Activated CD4-positive, alpha-beta T cell treated with anti-CD3 and anti-CD28 coated beads, Interleukin-2, amount 10 ng/mL, durations not matched to agents 7 days and 5 days (primary cell): Measurements from ENCODE around the gene ZNF17. TPM values are rescaled to one million over a fixed set of nuclear protein-coding genes. Genes with fewer than 3 reads are reported as not detected.
A peak's percentile ranks its signal among the peaks of the same experiment; 100 is the strongest.

ENCODE experiments used
- CTCF ChIA-PET: fragments of 350-600 bp; sonication (Branson Sonifier 250); formaldehyde crosslinking; loops from one replicate; lab custom pipeline; 2021; ENCODE audit warnings: antibody characterized with exemption; lab: Charles Lee
- POLR2A ChIA-PET: fragments of 350-600 bp; sonication (Branson Sonifier 250); formaldehyde crosslinking; loops from one replicate; lab custom pipeline; 2021; ENCODE audit warnings: antibody characterized with exemption; lab: Charles Lee
- DNase-seq: peaks from one replicate; pipeline ENCODE4 v3.0.0-alpha.2; 2020
- H3K27ac Mint-ChIP-seq: one replicate; pipeline ENCODE4 v1.8.0; 2021; ENCODE audit warnings: mild to moderate bottlenecking, moderate library complexity, mixed read lengths
- H3K27me3 Mint-ChIP-seq: one replicate; pipeline ENCODE4 v1.8.0; 2021; ENCODE audit warnings: mixed read lengths
- H3K36me3 Mint-ChIP-seq: one replicate; pipeline ENCODE4 v1.8.0; 2021; ENCODE audit warnings: low read depth, mixed read lengths
- H3K4me1 Mint-ChIP-seq: one replicate; pipeline ENCODE4 v1.8.0; 2021; ENCODE audit warnings: mixed read lengths
- H3K4me3 Mint-ChIP-seq: one replicate; pipeline ENCODE4 v1.8.0; 2021; ENCODE audit warnings: mild to moderate bottlenecking, moderate library complexity, mixed read lengths
- H3K9me3 Mint-ChIP-seq: one replicate; pipeline ENCODE4 v1.8.0; 2021; ENCODE audit warnings: mixed read lengths
- total RNA-seq, 2 experiments: library from RNA; stranded (reverse); gene quantifications; one replicate each; pipeline ENCODE4 v1.2.3, GENCODE V29; 2021

ZNF17 gene
- total RNA-seq, 2 experiments from 2014 or later: 14.3 to 15.7 TPM

DNA sequence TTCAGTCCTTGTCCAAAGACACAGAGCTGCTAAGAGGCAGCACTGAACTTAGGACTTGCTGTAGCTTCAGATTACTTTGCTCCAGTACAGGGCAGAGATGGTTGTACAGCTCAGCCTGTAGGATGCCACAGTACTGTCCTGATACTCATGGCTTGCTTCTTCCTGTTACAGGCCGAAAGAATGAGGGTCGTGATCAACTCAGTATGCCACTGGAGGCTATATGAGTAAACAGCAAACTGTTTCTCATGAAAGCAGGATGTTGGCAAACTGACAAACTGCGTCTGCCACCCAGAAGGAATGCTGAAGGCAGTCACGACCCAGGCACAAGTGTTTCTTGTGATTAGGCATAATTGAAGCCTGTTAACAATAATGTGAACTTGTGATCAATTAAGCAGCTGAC lies 27.0 kb downstream of the ZNF17 start:
- CTCF ChIA-PET: interaction anchor here (0.6 kb wide), 1 partner anchor 327 kb away, joined by 3 read pairs; no protein-coding TSS in a partner anchor
- Mint-ChIP-seq H3K4me1 (peaks cover 23% of the 10 kb centered on the region), H3K27ac (no peak overlapping the region), H3K36me3 (peaks cover 67% of the 10 kb centered on the region), H3K4me3 (no peak overlapping the region), H3K9me3 (peaks cover 52% of the 10 kb centered on the region), H3K27me3 (no peaks in the 10 kb centered on the region)
- no peak for DNase-seq
- POLR2A ChIA-PET: no interaction called here

DNA sequence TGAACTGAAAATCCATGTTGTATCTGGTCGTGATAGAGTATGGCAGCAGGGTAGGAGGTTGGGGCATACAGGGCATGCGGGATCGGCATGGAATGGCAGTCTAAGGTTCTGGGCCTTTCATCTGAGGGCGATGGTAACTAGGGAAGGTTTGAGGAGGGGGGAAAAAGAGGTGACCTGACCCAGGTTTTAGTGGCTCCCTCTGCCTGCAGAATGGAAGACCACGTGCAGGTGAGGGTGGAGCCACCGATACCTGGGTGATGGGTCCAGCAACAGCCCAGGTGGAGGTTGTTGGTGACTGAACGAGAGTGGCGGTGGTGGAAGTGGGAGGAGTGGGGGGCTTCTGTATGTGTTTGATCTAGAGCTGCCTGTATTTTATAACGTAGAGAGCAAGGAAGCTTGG lies 28.0 kb downstream of the ZNF17 start:
- Mint-ChIP-seq H3K27me3 (no peaks in the 10 kb centered on the region), H3K27ac (no peak overlapping the region), H3K9me3 (peaks cover 55% of the 10 kb centered on the region), H3K4me1 (peaks cover 23% of the 10 kb centered on the region), H3K4me3 (no peak overlapping the region), H3K36me3 (peaks cover 76% of the 10 kb centered on the region)
- DNase-seq: no peak
- ChIA-PET POLR2A (no interaction called here), CTCF (interaction anchor here (0.6 kb wide), 1 partner anchor 27 kb away, joined by 3 read pairs; no protein-coding TSS in a partner anchor)

- CTCF ChIA-PET: no interaction called here
- H3K4me3 Mint-ChIP-seq: no peak overlapping the region
- no peak for DNase-seq
- H3K36me3 Mint-ChIP-seq: peaks cover 77% of the 10 kb centered on the region
- H3K27ac Mint-ChIP-seq: no peak overlapping the region
- H3K4me1 Mint-ChIP-seq: no peaks in the 10 kb centered on the region
- POLR2A ChIA-PET: no interaction called here
- H3K9me3 Mint-ChIP-seq: peaks cover 70% of the 10 kb centered on the region
- H3K27me3 Mint-ChIP-seq: no peaks in the 10 kb centered on the region
Measured at GRCh38 chr19:57441979-57442752, 31.2 kb downstream of the ZNF17 start.

DNA sequence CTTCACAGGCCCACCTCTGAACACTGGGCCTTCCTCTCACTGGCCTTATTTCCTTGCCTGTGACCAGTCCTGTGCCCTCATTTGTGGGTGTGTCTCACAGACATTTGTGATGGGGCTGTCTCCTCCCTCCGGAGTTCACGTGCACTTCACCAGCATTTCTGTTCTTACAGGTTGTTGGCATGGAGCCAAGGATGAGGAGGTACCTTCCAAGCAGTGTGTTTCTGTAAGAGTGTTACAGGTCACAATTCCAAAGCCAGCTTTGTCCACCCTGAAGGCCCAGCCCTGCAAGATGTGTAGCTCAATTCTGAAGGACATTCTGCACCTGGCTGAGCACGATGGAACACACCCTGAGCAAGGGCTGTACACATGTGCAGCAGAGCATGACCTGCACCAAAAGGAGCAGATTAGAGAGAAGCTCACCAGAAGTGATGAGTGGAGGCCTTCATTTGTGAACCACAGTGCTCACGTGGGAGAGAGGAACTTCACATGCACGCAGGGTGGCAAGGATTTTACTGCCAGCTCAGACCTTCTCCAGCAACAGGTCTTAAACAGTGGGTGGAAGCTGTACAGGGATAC lies 32.2 kb downstream of the ZNF17 start:
- CTCF ChIA-PET: no interaction called here
- DNase-seq: no peak
- POLR2A ChIA-PET: no interaction called here
- H3K9me3 Mint-ChIP-seq: peaks cover 70% of the 10 kb centered on the region
- H3K4me3 Mint-ChIP-seq: no peak overlapping the region
- H3K4me1 Mint-ChIP-seq: no peaks in the 10 kb centered on the region
- H3K27me3 Mint-ChIP-seq: no peaks in the 10 kb centered on the region
- H3K27ac Mint-ChIP-seq: no peak overlapping the region
- H3K36me3 Mint-ChIP-seq: peaks cover 71% of the 10 kb centered on the region

GRCh38 chr19:57452307-57452706 lies 41.3 kb downstream of the ZNF17 start:
- H3K9me3 Mint-ChIP-seq: peaks cover 57% of the 10 kb centered on the region
- no peak for DNase-seq
- ChIA-PET POLR2A (no interaction called here), CTCF (no interaction called here)
- no peaks in the 10 kb centered on the region for H3K27me3 Mint-ChIP-seq
- H3K36me3 Mint-ChIP-seq: peaks cover 15% of the 10 kb centered on the region
- no peaks in the 10 kb centered on the region for H3K4me1 Mint-ChIP-seq
- no peak overlapping the region for H3K4me3 Mint-ChIP-seq
- H3K27ac Mint-ChIP-seq: no peak overlapping the region

DNA sequence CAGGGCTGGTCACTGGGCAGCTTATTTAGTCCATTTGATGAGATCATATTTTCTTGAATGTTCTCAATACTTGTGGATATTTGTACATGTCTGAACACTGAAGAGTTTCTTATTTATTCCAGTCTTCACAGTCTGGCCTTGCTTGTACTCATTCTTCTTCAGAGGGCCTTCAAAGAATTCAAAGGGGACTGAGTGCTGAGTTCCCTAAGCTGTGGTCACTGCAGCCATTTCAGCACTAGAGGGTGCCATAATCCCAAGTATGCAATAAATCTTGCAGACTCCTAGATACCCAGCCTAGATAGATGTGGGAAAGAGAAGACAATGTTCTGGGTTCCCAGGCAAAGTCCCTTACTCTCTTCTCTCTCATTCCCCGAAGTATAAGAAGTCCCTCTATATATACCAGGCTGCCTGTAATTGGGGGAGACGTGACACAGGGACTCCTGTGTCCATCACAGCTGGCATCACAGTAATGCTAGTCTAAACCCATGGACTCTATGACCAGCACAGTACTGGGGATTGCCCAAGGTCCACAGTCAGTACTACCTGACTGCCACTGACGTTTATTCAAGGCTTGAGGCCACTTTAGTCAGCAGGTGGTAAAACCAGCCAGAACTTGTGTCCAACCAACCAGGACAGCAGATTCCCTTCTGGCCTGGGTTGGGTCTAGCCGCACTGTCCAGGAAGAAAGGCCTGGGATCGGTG lies 54.9 kb downstream of the ZNF17 start:
- H3K27me3 Mint-ChIP-seq: no peaks in the 10 kb centered on the region
- ChIA-PET CTCF (interaction anchor here (0.6 to 0.7 kb wide), 3 partner anchors 27 to 534 kb away, joined by 3 to 4 read pairs (median 4); no protein-coding TSS in a partner anchor), POLR2A (no interaction called here)
- no peak overlapping the region for H3K4me3 Mint-ChIP-seq
- no peak overlapping the region for H3K27ac Mint-ChIP-seq
- peak; percentile 50 for DNase-seq
- no peaks in the 10 kb centered on the region for H3K4me1 Mint-ChIP-seq
- H3K36me3 Mint-ChIP-seq: peaks cover 19% of the 10 kb centered on the region
- peaks cover 60% of the 10 kb centered on the region for H3K9me3 Mint-ChIP-seq

DNA sequence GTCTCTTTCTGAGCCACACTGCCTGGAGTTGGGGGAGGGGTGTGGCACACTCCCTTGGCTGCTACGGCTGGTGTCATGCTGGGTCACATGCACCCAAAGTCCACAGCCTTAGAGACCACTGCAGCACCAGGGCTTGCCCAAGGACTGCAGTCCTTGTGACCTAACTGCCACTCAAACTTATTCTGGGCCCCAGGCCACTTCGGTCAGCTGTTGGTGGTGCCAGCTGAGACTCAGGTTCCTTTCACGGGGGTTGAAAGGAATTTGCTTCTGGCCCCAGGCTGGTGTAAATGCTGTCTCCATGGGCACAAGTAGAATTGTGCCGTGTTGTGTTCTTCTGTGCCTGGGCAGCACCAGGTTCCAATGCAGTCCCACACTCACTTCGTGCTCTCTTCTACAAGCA lies 55.5 kb downstream of the ZNF17 start:
- no peaks in the 10 kb centered on the region for H3K4me1 Mint-ChIP-seq
- H3K9me3 Mint-ChIP-seq: peaks cover 59% of the 10 kb centered on the region
- DNase-seq: no peak
- H3K27ac Mint-ChIP-seq: no peak overlapping the region
- H3K4me3 Mint-ChIP-seq: no peak overlapping the region
- peaks cover 24% of the 10 kb centered on the region for H3K36me3 Mint-ChIP-seq
- POLR2A ChIA-PET: no interaction called here
- CTCF ChIA-PET: interaction anchor here (1.0 kb wide), 1 partner anchor 11 kb away, joined by 3 read pairs; the partner anchor contains the start of gene ZNF772
- no peaks in the 10 kb centered on the region for H3K27me3 Mint-ChIP-seq

Other genes with a start within 250 kb of the ZNF17 start
- not detected for gene DUXA, start 243.7 kb upstream of the ZNF17 start, total RNA-seq
- gene ZNF264, start 219.7 kb upstream of the ZNF17 start, total RNA-seq: 10 to 100 TPM; 30.9 to 37.4 TPM
- 1 to 10 TPM in 1 of 2 experiments, under 1 TPM in 1; 0.81 to 1.9 TPM for gene AURKC, start 180.1 kb upstream of the ZNF17 start, total RNA-seq
- gene ZNF805, start 170.5 kb upstream of the ZNF17 start, total RNA-seq: 10 to 100 TPM; 10.9 to 11.2 TPM
- 10 to 100 TPM; 41.3 to 45.0 TPM for gene ZNF460, start 130.7 kb upstream of the ZNF17 start, total RNA-seq
- 1 to 10 TPM; 8.7 to 9.1 TPM for gene ZNF543, start 90.7 kb upstream of the ZNF17 start, total RNA-seq
- 1 to 10 TPM; 9.0 TPM for gene ZNF304, start 59.9 kb upstream of the ZNF17 start, total RNA-seq
- 10 to 100 TPM in 1 of 2 experiments, 1 to 10 TPM in 1; 9.0 to 10.3 TPM for gene TRAPPC2B, start 47.6 kb upstream of the ZNF17 start, total RNA-seq
- 1 to 10 TPM; 4.6 TPM for gene ZNF547, start 47.6 kb upstream of the ZNF17 start, total RNA-seq
- 10 to 100 TPM; 29.1 to 31.8 TPM for gene ZNF548, start 21.3 kb upstream of the ZNF17 start, total RNA-seq
- 10 to 100 TPM; 11.2 to 12.5 TPM for gene ZNF749, start 24.2 kb downstream of the ZNF17 start, total RNA-seq
- under 1 TPM; 0.15 to 0.21 TPM for gene VN1R1, start 46.0 kb downstream of the ZNF17 start, total RNA-seq
- gene ZNF772, start 66.4 kb downstream of the ZNF17 start, total RNA-seq: 1 to 10 TPM; 9.0 to 9.2 TPM
- gene ZNF419, start 76.6 kb downstream of the ZNF17 start, total RNA-seq: 10 to 100 TPM in 1 of 2 experiments, 1 to 10 TPM in 1; 9.8 to 11.4 TPM
- 10 to 100 TPM; 10.6 to 11.0 TPM for gene ZNF773, start 88.8 kb downstream of the ZNF17 start, total RNA-seq
- gene ZNF549, start 116.2 kb downstream of the ZNF17 start, total RNA-seq: 1 to 10 TPM; 9.0 to 9.1 TPM
- 10 to 100 TPM; 12.6 to 16.0 TPM for gene ZNF550, start 148.7 kb downstream of the ZNF17 start, total RNA-seq
- 1 to 10 TPM; 7.2 to 7.8 TPM for gene ZNF416, start 167.8 kb downstream of the ZNF17 start, total RNA-seq
- 1 to 10 TPM; 8.2 to 8.4 TPM for gene ZIK1, start 173.0 kb downstream of the ZNF17 start, total RNA-seq
- gene ZNF530, start 188.7 kb downstream of the ZNF17 start, total RNA-seq: 10 to 100 TPM; 10.3 to 12.1 TPM
- 10 to 100 TPM; 13.7 to 15.4 TPM for gene ZNF134, start 203.1 kb downstream of the ZNF17 start, total RNA-seq
- gene ZNF211, start 222.0 kb downstream of the ZNF17 start, total RNA-seq: 10 to 100 TPM; 16.5 to 17.9 TPM